ENCODE measurements around the gene ALDH1A1. TPM values are rescaled to one million over a fixed set of nuclear protein-coding genes. Genes with fewer than 3 reads are reported as not detected.
"Not testable (repeated sequence)": the region's sequence is repeated elsewhere in the genome, so short reads cannot be mapped to it uniquely, and the experiment has no call there.

ALDH1A1 gene
- total RNA-seq, 1 donor from 2014 or later, result 43.9 TPM

GRCh38 chr9:72942451-72942850 is 10.4 kb downstream of the ALDH1A1 start:
- no peak for DNase-seq (ENCODE audit: low spot score in 2 of 2)
- peaks cover 0 to 16% of the 10 kb centered on the region in 2 donors for H3K4me1 ChIP-seq
- H3K27me3 ChIP-seq, result no peaks in the 10 kb centered on the region
- H3K9me3 ChIP-seq, result no peaks in the 10 kb centered on the region
- no peak overlapping the region for H3K4me3 ChIP-seq
- TF ChIP-seq CTCF (IDR thresholded peaks at IDR 0.05), result no peak
- peaks cover 6 to 11% of the 10 kb centered on the region in 2 donors for H3K36me3 ChIP-seq
- no peak overlapping the region for H3K27ac ChIP-seq
- intact Hi-C loops (cut with DNase I), result loop anchor here (10.0 kb wide), 1 partner anchor 242 kb away; no protein-coding TSS in a partner anchor

- DNase-seq (ENCODE audit: low spot score in 2 of 2); H3K27me3 ChIP-seq; H3K27ac ChIP-seq; H3K4me1 ChIP-seq; H3K9me3 ChIP-seq; H3K4me3 ChIP-seq; intact Hi-C loops (cut with DNase I): not testable (repeated sequence)
- peaks cover 6 to 18% of the 10 kb centered on the region in 2 donors for H3K36me3 ChIP-seq
Measured at GRCh38 chr9:72939581-72939980, 13.3 kb downstream of the ALDH1A1 start.

- H3K27ac ChIP-seq, result no peak overlapping the region
- no peak for TF ChIP-seq CTCF (IDR thresholded peaks at IDR 0.05)
Measured at GRCh38 chr9:72937545-72937944, 15.3 kb downstream of the ALDH1A1 start.

GRCh38 chr9:72936679-72937078 is 16.2 kb downstream of the ALDH1A1 start:
- Histone ChIP-seq H3K27ac (no peak overlapping the region), H3K9me3 (no peaks in the 10 kb centered on the region), H3K4me1 (peaks cover 0 to 4% of the 10 kb centered on the region in 2 donors), H3K27me3 (no peaks in the 10 kb centered on the region), H3K4me3 (no peak overlapping the region), H3K36me3 (peaks cover 6 to 18% of the 10 kb centered on the region in 2 donors)
- no peak for DNase-seq (ENCODE audit: low spot score in 2 of 2)
- intact Hi-C loops (cut with DNase I), result no loop called here
- no peak for TF ChIP-seq CTCF (IDR thresholded peaks at IDR 0.05)

More at GRCh38 chr9:72937545-72937944, 15.3 kb downstream of the ALDH1A1 start:
- intact Hi-C loops (cut with DNase I), result no loop called here
- no peaks in the 10 kb centered on the region for H3K27me3 ChIP-seq
- no peaks in the 10 kb centered on the region for H3K9me3 ChIP-seq
- no peak for DNase-seq (ENCODE audit: low spot score in 2 of 2)
- no peak overlapping the region for H3K4me3 ChIP-seq
- H3K36me3 ChIP-seq, result peaks cover 6 to 18% of the 10 kb centered on the region in 2 donors
- peaks cover 0 to 5% of the 10 kb centered on the region in 2 donors for H3K4me1 ChIP-seq

- Histone ChIP-seq H3K27me3 (no peaks in the 10 kb centered on the region), H3K27ac (no peak overlapping the region), H3K4me1 (peaks cover 0 to 4% of the 10 kb centered on the region in 2 donors), H3K36me3 (peaks cover 6 to 18% of the 10 kb centered on the region in 2 donors), H3K9me3 (no peaks in the 10 kb centered on the region), H3K4me3 (no peak overlapping the region)
- intact Hi-C loops (cut with DNase I), result no loop called here
- DNase-seq (ENCODE audit: low spot score in 2 of 2), result no peak
- TF ChIP-seq CTCF (IDR thresholded peaks at IDR 0.05), result no peak
Measured at GRCh38 chr9:72936266-72936665, 16.6 kb downstream of the ALDH1A1 start.

GRCh38 chr9:72935595-72935994 is 17.3 kb downstream of the ALDH1A1 start:
- DNase-seq (ENCODE audit: low spot score in 2 of 2), result no peak
- no peaks in the 10 kb centered on the region for H3K27me3 ChIP-seq
- H3K9me3 ChIP-seq, result no peaks in the 10 kb centered on the region
- no peak for TF ChIP-seq CTCF (IDR thresholded peaks at IDR 0.05)
- no peak overlapping the region for H3K27ac ChIP-seq
- peaks cover 6 to 21% of the 10 kb centered on the region in 2 donors for H3K36me3 ChIP-seq
- intact Hi-C loops (cut with DNase I), result no loop called here
- peaks cover 0 to 4% of the 10 kb centered on the region in 2 donors for H3K4me1 ChIP-seq
- H3K4me3 ChIP-seq, result no peak overlapping the region
